Fibroblast of lung (primary cell): ENCODE data around the gene CCDC7. TPM values are rescaled to one million over a fixed set of nuclear protein-coding genes. Genes with fewer than 3 reads are reported as not detected.
"Not testable (repeated sequence)": the region's sequence is repeated elsewhere in the genome, so short reads cannot be mapped to it uniquely, and the experiment has no call there.

Experiments
- DNase-seq, 2 donors: peaks; one replicate each; pipeline versions ENCODE4 v3.0.0 to v3.0.0-alpha.2; 2010; ENCODE audit warnings: low read depth in 2 of 2
- H2AFZ ChIP-seq: 2 replicates; pipeline ENCODE4 v1.5.1; 2012; ENCODE audit warnings: low read length, control low read depth, inconsistent platforms
- H3K27ac ChIP-seq: 2 replicates; pipeline ENCODE4 v1.5.1; 2011; ENCODE audit warnings: low read length, control low read depth; ENCODE audit not compliant: insufficient read depth
- H3K27me3 ChIP-seq: 2 replicates; pipeline ENCODE4 v1.5.1; 2011; ENCODE audit warnings: mild to moderate bottlenecking, low read length; ENCODE audit not compliant: control insufficient read depth, insufficient read depth
- H3K36me3 ChIP-seq: 2 replicates; pipeline ENCODE4 v1.5.1; 2011; ENCODE audit warnings: low read length; ENCODE audit not compliant: control insufficient read depth, insufficient read depth
- H3K4me1 ChIP-seq: 2 replicates; pipeline ENCODE4 v1.5.1; 2011; ENCODE audit warnings: low read length; ENCODE audit not compliant: control insufficient read depth, insufficient read depth; ENCODE audit errors: extremely low read depth
- H3K4me2 ChIP-seq: 2 replicates; pipeline ENCODE4 v1.5.1; 2011; ENCODE audit warnings: low read length, control low read depth; ENCODE audit not compliant: insufficient read depth; ENCODE audit errors: extremely low read depth
- H3K4me3 ChIP-seq, 4 experiments: fragments of 200-600 bp in 1 of 4; sonication (generic) in 1 of 4; replicated peaks in 1 of 4; 2 replicates each; pipeline ENCODE4 v1.5.1; 2011 to 2016; ENCODE audit warnings: low read length in 4 of 4, low read depth in 3 of 4, mild to moderate bottlenecking in 3 of 4, control low read depth in 2 of 4, inconsistent platforms in 1 of 4, mixed read lengths in 1 of 4; ENCODE audit not compliant: insufficient read depth in 1 of 4; ENCODE audit errors: control extremely low read depth in 1 of 4
- H3K79me2 ChIP-seq: 2 replicates; pipeline ENCODE4 v1.5.1; 2012; ENCODE audit warnings: mild to moderate bottlenecking, low read length, inconsistent platforms; ENCODE audit not compliant: control insufficient read depth, insufficient read depth
- H3K9ac ChIP-seq: 2 replicates; pipeline ENCODE4 v1.5.1; 2011; ENCODE audit warnings: mild to moderate bottlenecking, low read length, control low read depth; ENCODE audit not compliant: insufficient read depth
- H3K9me3 ChIP-seq: 2 replicates; pipeline ENCODE4 v1.5.1; 2012; ENCODE audit warnings: low read depth, low read length; ENCODE audit not compliant: control insufficient read depth, insufficient read depth
- H4K20me1 ChIP-seq: 2 replicates; pipeline ENCODE4 v1.5.1; 2011; ENCODE audit warnings: low read length; ENCODE audit not compliant: control insufficient read depth, insufficient read depth; ENCODE audit errors: extremely low read depth
- EZH2 ChIP-seq: IDR thresholded peaks from 2 replicates; pipeline ENCODE4 v1.5.1; 2012; ENCODE audit warnings: low read length, control low read depth, mild to moderate bottlenecking; ENCODE audit errors: missing control alignments
- polyA plus RNA-seq, 2 donors: library from polyadenylated mRNA; depleted of rRNA in 1 of 2; stranded (reverse) in 1 of 2; unstranded in 1 of 2; fragments of >200 nt; gene quantifications; 2 replicates each; pipeline ENCODE4 v1.2.1, GENCODE V29; 2011 to 2012; ENCODE audit warnings: missing spikeins in 1 of 2
- total RNA-seq: library from RNA; depleted of rRNA; stranded (reverse); fragments of >200 nt; gene quantifications from 2 replicates; pipeline ENCODE4 v1.2.1, GENCODE V29; 2014
- TF ChIP-seq, protein P1 (sequence below), 2 donors: IDR thresholded peaks in 1 of 2; conservative IDR thresholded peaks in 1 of 2; 1 replicate in 1 of 2; 2 replicates in 1 of 2; pipeline ENCODE4 v1.5.1; 2011 to 2012; ENCODE audit warnings: low read length in 2 of 2, control low read depth in 1 of 2, inconsistent platforms in 1 of 2, low read depth in 1 of 2, mild to moderate bottlenecking in 1 of 2

CCDC7 gene
- total and polyA plus RNA-seq, 2 donors (not counting 1 experiment from before 2014, with no cell fraction given) = 1.0 to 19.5 TPM

DNA sequence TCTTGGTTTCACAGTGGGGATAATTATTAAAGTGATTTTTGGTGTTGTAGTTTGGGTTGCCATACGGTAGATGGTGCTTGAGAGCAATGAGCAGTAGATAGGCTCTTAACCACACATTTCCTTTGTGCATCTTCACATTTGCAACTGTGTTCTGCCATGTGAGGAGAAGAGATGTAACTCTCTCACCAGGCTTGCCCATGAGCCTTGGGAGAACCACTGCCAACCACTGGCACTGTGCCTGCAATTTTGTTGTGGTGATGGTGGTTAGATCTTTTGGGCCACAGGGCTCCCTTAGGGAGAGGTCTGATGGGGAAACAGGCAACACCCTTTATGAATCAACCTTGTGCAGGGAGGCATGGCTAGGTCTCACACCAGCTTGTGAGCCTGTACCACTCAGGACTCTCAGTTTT lies 204.3 kb downstream of the CCDC7 start:
- no peak overlapping the region for H3K4me2 ChIP-seq
- no peaks in the 10 kb centered on the region for H3K27me3 ChIP-seq
- no peak overlapping the region for H3K27ac ChIP-seq
- TF ChIP-seq, protein P1, sequence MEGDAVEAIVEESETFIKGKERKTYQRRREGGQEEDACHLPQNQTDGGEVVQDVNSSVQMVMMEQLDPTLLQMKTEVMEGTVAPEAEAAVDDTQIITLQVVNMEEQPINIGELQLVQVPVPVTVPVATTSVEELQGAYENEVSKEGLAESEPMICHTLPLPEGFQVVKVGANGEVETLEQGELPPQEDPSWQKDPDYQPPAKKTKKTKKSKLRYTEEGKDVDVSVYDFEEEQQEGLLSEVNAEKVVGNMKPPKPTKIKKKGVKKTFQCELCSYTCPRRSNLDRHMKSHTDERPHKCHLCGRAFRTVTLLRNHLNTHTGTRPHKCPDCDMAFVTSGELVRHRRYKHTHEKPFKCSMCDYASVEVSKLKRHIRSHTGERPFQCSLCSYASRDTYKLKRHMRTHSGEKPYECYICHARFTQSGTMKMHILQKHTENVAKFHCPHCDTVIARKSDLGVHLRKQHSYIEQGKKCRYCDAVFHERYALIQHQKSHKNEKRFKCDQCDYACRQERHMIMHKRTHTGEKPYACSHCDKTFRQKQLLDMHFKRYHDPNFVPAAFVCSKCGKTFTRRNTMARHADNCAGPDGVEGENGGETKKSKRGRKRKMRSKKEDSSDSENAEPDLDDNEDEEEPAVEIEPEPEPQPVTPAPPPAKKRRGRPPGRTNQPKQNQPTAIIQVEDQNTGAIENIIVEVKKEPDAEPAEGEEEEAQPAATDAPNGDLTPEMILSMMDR (conservative IDR thresholded peaks at IDR 0.05 in 1 of 2, IDR thresholded peaks at IDR 0.05 in 1 of 2; ENCODE audit: low read depth in 1 of 2, low read length in 2 of 2) = peak in 1 of 2 donors; percentile 11
- TF ChIP-seq EZH2 = no peak
- no peaks in the 10 kb centered on the region for H3K36me3 ChIP-seq
- no peak overlapping the region for H3K4me3 ChIP-seq
- no peak overlapping the region for H3K9ac ChIP-seq
- no peaks in the 10 kb centered on the region for H3K79me2 ChIP-seq
- H3K9me3 ChIP-seq = no peaks in the 10 kb centered on the region
- DNase-seq = peak; percentile 0 to 2
- H2AFZ ChIP-seq = no peak overlapping the region
- no peaks in the 10 kb centered on the region for H3K4me1 ChIP-seq
- no peaks in the 10 kb centered on the region for H4K20me1 ChIP-seq

DNA sequence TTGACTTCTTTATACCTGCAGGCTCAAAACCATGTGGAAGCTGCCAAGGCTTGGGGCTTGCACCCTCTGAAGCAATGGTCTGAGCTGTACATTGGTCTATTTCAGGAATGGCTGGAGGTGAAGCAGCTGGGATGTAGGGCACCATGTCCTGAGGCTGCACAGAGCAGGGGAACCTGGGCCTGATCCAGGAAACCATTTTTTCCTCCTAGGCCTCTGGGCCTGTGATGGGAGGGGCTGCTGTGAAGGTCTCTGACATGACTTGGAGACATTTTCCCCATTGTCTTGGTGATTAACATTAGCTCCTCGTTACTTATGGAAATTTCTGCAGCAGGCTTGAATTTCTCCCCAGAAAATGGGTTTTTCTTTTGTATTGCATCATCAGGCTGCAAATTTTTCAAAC lies 211.5 kb downstream of the CCDC7 start:
- not testable (repeated sequence) for H3K4me1 ChIP-seq, H4K20me1 ChIP-seq, H3K36me3 ChIP-seq, H3K27me3 ChIP-seq, DNase-seq, H3K79me2 ChIP-seq, H2AFZ ChIP-seq, H3K4me2 ChIP-seq, H3K27ac ChIP-seq, H3K9ac ChIP-seq, H3K9me3 ChIP-seq, H3K4me3 ChIP-seq

DNA sequence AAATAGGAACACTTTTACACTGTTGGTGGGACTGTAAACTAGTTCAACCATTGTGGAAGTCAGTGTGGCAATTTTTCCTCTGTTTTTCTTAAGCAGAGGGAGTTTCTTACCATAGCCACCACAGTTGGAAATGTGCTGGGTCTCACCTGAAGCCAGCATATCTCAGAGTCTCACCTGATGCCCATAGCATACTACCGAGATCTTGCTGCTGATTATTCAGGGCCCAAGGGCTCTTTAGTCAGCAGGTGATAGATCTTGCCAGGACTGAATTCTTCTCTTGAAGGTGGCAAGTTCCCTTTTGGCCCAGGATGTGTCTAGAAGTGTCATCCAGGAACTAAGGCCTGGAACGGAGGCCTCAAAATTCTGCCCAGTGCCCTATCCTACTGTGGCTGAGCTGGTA lies 215.4 kb downstream of the CCDC7 start:
- Histone ChIP-seq H3K4me1 (no peaks in the 10 kb centered on the region), H3K27ac (no peak overlapping the region), H3K4me3 (no peak overlapping the region), H3K9me3 (no peaks in the 10 kb centered on the region), H3K9ac (no peak overlapping the region), H3K36me3 (no peaks in the 10 kb centered on the region), H3K79me2 (no peaks in the 10 kb centered on the region), H3K4me2 (no peak overlapping the region), H4K20me1 (no peaks in the 10 kb centered on the region), H3K27me3 (no peaks in the 10 kb centered on the region), H2AFZ (no peak overlapping the region)
- no peak for TF ChIP-seq EZH2
- TF ChIP-seq, protein P1 (conservative IDR thresholded peaks at IDR 0.05 in 1 of 2, IDR thresholded peaks at IDR 0.05 in 1 of 2; ENCODE audit: low read depth in 1 of 2, low read length in 2 of 2) = no peak
- no peak for DNase-seq
